WTC11 (cell line): ENCODE results near the gene CRYBB2. TPM values are rescaled to one million over a fixed set of nuclear protein-coding genes. Genes with fewer than 3 reads are reported as not detected.

Source experiments
- ATAC-seq: fragments of 200-7000 bp; cut with Tn5 transposase; 2 replicates; pipeline ENCODE4 v1.10.0; 2021; ENCODE audit warnings: mild to moderate bottlenecking, moderate library complexity
- CTCF ChIA-PET: fragments of 300-600 bp; sonication (Branson Sonifier 250); formaldehyde crosslinking; loops from one replicate; lab custom pipeline; 2021; ENCODE audit warnings: antibody characterized with exemption; lab: Charles Lee
- POLR2A ChIA-PET: fragments of 350-600 bp; sonication (Branson Sonifier 250); formaldehyde crosslinking; loops from one replicate; lab custom pipeline; 2021; ENCODE audit warnings: antibody characterized with exemption; lab: Charles Lee
- DNase-seq: peaks from one replicate; pipeline ENCODE4 v3.0.0; 2021; ENCODE audit warnings: low spot score
- H3K27ac Mint-ChIP-seq: 2 replicates; pipeline ENCODE4 v1.8.0; 2021; ENCODE audit warnings: mixed read lengths
- H3K27me3 Mint-ChIP-seq: 2 replicates; pipeline ENCODE4 v1.8.0; 2021; ENCODE audit warnings: low read depth, mild to moderate bottlenecking, moderate library complexity, mixed read lengths
- H3K36me3 Mint-ChIP-seq: 2 replicates; pipeline ENCODE4 v1.8.0; 2021; ENCODE audit warnings: mixed read lengths
- H3K4me1 Mint-ChIP-seq: 2 replicates; pipeline ENCODE4 v1.8.0; 2022; ENCODE audit warnings: mixed read lengths
- H3K4me3 Mint-ChIP-seq: 2 replicates; pipeline ENCODE4 v1.8.0; 2021; ENCODE audit warnings: mild to moderate bottlenecking, moderate library complexity, mixed read lengths
- H3K9me3 Mint-ChIP-seq: 2 replicates; pipeline ENCODE4 v1.8.0; 2021; ENCODE audit warnings: mixed read lengths
- AR ChIP-seq: fragments of 250-450 bp; sonication (Bioruptor Pico); IDR thresholded peaks from 2 replicates; pipeline ENCODE4 v1.9.0; 2021; ENCODE audit warnings: mild to moderate bottlenecking
- CDX4 ChIP-seq: fragments of 250-450 bp; sonication (Bioruptor Pico); IDR thresholded peaks from 2 replicates; pipeline ENCODE4 v1.9.0; 2021; ENCODE audit warnings: moderate library complexity, mild to moderate bottlenecking, inconsistent platforms, borderline replicate concordance
- E2F4 ChIP-seq: sonication (generic); formaldehyde crosslinking; IDR thresholded peaks from 2 replicates; pipeline ENCODE4 v1.8.1; 2022; ENCODE audit warnings: low read depth, mild to moderate bottlenecking, moderate library complexity, missing genetic modification reagents, borderline replicate concordance
- E2F5 ChIP-seq: sonication (generic); formaldehyde crosslinking; IDR thresholded peaks from 2 replicates; pipeline ENCODE4 v1.8.1; 2022; ENCODE audit warnings: mild to moderate bottlenecking, moderate library complexity, missing genetic modification reagents
- FOXJ3 ChIP-seq: sonication (generic); formaldehyde crosslinking; IDR thresholded peaks from 2 replicates; pipeline ENCODE4 v1.9.0; 2021; ENCODE audit warnings: missing genetic modification reagents, mild to moderate bottlenecking, borderline replicate concordance
- IRF2 ChIP-seq: sonication (generic); formaldehyde crosslinking; IDR thresholded peaks from 2 replicates; pipeline ENCODE4 v1.8.0; 2022; ENCODE audit warnings: low read depth, missing genetic modification reagents, borderline replicate concordance
- JAZF1 ChIP-seq: fragments of 250-450 bp; sonication (Bioruptor Pico); IDR thresholded peaks from 2 replicates; pipeline ENCODE4 v1.9.0; 2021; ENCODE audit warnings: moderate library complexity, mild to moderate bottlenecking, inconsistent platforms
- NFATC4 ChIP-seq: fragments of 250-450 bp; sonication (Bioruptor Pico); IDR thresholded peaks from 2 replicates; pipeline ENCODE4 v1.9.0; 2021; ENCODE audit warnings: mild to moderate bottlenecking
- NFYB ChIP-seq: sonication (generic); formaldehyde crosslinking; conservative IDR thresholded peaks from 2 replicates; pipeline ENCODE4 v1.8.0; 2022; ENCODE audit warnings: low read depth, missing genetic modification reagents
- PRDM15 ChIP-seq: sonication (generic); formaldehyde crosslinking; IDR thresholded peaks from 2 replicates; pipeline ENCODE4 v1.8.0; 2022; ENCODE audit warnings: missing genetic modification reagents
- SMAD3 ChIP-seq: sonication (generic); formaldehyde crosslinking; IDR thresholded peaks from 2 replicates; pipeline ENCODE4 v1.8.0; 2022; ENCODE audit warnings: missing genetic modification reagents, mild to moderate bottlenecking, borderline replicate concordance
- SOX15 ChIP-seq: fragments of 250-450 bp; sonication (Bioruptor Pico); IDR thresholded peaks from 2 replicates; pipeline ENCODE4 v1.9.0; 2021; ENCODE audit warnings: mild to moderate bottlenecking
- TCF7 ChIP-seq: sonication (generic); formaldehyde crosslinking; IDR thresholded peaks from 2 replicates; pipeline ENCODE4 v1.8.0; 2022; ENCODE audit warnings: mild to moderate bottlenecking, low read depth, missing genetic modification reagents, moderate library complexity
- ZNF121 ChIP-seq: sonication (generic); formaldehyde crosslinking; IDR thresholded peaks from 2 replicates; pipeline ENCODE4 v1.8.0; 2023; ENCODE audit warnings: missing genetic modification reagents
- total RNA-seq: library from RNA; stranded (reverse); gene quantifications from 3 replicates; pipeline ENCODE4 v1.2.3, GENCODE V29; 2021

Gene CRYBB2
- total RNA-seq, 1 experiment from 2014 or later: 0.28 TPM

- no peak for TF ChIP-seq CDX4 (CRISPR knock-in tag)
- TF ChIP-seq ZNF121 (CRISPR knock-in tag): no peak
- no peak for TF ChIP-seq PRDM15
- TF ChIP-seq JAZF1 (CRISPR knock-in tag): no peak
- no peak for TF ChIP-seq SOX15 (CRISPR knock-in tag)
- TF ChIP-seq E2F4 (CRISPR knock-in tag): no peak
- TF ChIP-seq NFYB: no peak
- TF ChIP-seq NFATC4: no peak
- no peak for TF ChIP-seq TCF7
- no peak for TF ChIP-seq IRF2 (CRISPR knock-in tag)
- DNase-seq (no peak), ATAC-seq (no peak)
- H3K36me3 Mint-ChIP-seq: peaks cover 9% of the 10 kb centered on the region
- peaks cover 7% of the 10 kb centered on the region for H3K4me1 Mint-ChIP-seq
- H3K9me3 Mint-ChIP-seq: peaks cover under 1% of the 10 kb centered on the region
- ChIA-PET CTCF (interaction anchor here (0.8 to 1.3 kb wide), 2 partner anchors 28 to 63 kb away, joined by 3 read pairs; no protein-coding TSS in a partner anchor), POLR2A (no interaction called here)
- no peak overlapping the region for H3K4me3 Mint-ChIP-seq
- no peaks in the 10 kb centered on the region for H3K27me3 Mint-ChIP-seq
- H3K27ac Mint-ChIP-seq: no peak overlapping the region
Measured at GRCh38 chr22:25174156-25174887, 45.1 kb upstream of the CRYBB2 start.

- Mint-ChIP-seq H3K27me3 (no peaks in the 10 kb centered on the region), H3K27ac (no peak overlapping the region), H3K4me3 (no peak overlapping the region), H3K36me3 (peaks cover 15% of the 10 kb centered on the region), H3K4me1 (peaks cover 7% of the 10 kb centered on the region), H3K9me3 (peaks cover 7% of the 10 kb centered on the region)
- CTCF ChIA-PET: no interaction called here
- ATAC-seq: no peak
- POLR2A ChIA-PET: no interaction called here
- no peak for DNase-seq
- no peak for TF ChIP-seq PRDM15
- no peak for TF ChIP-seq AR
- no peak for TF ChIP-seq SMAD3 (CRISPR knock-in tag)
- no peak for TF ChIP-seq IRF2 (CRISPR knock-in tag)
- TF ChIP-seq E2F5: no peak
- TF ChIP-seq NFATC4: no peak
- TF ChIP-seq FOXJ3 (CRISPR knock-in tag): no peak
Measured at GRCh38 chr22:25174888-25175411, 44.5 kb upstream of the CRYBB2 start.
